Loucy (cell line): ENCODE results near the gene RSPRY1.

Experiments used
- H2AFZ ChIP-seq: fragments of 200-600 bp; sonication (generic); 2 replicates; pipeline ENCODE4 v1.6.0; 2016; ENCODE audit warnings: antibody characterized with exemption, mild to moderate bottlenecking, low read length, moderate library complexity
- H3F3A ChIP-seq: fragments of 200-600 bp; 2 replicates; pipeline ENCODE4 v1.6.0; 2016; ENCODE audit warnings: antibody characterized with exemption, low read depth, mild to moderate bottlenecking
- H3K27me3 ChIP-seq: fragments of 200-600 bp; sonication (generic); 2 replicates; pipeline ENCODE4 v1.6.1; 2014; ENCODE audit warnings: low read length, mild to moderate bottlenecking; ENCODE audit not compliant: insufficient read depth, poor library complexity, severe bottlenecking
- H3K36me3 ChIP-seq: fragments of 200-600 bp; sonication (generic); 2 replicates; pipeline ENCODE4 v1.6.1; 2016; ENCODE audit warnings: low read length; ENCODE audit not compliant: insufficient read depth
- H3K4me1 ChIP-seq: fragments of 200-600 bp; sonication (generic); 2 replicates; pipeline ENCODE4 v1.5.1; 2014; ENCODE audit warnings: low read length, mild to moderate bottlenecking; ENCODE audit not compliant: insufficient read depth, poor library complexity, severe bottlenecking
- H3K4me2 ChIP-seq: fragments of 200-600 bp; sonication (generic); 2 replicates; pipeline ENCODE4 v1.6.0; 2014; ENCODE audit warnings: antibody characterized with exemption, low read length, low read depth, mild to moderate bottlenecking; ENCODE audit not compliant: poor library complexity, severe bottlenecking
- H3K4me3 ChIP-seq: fragments of 200-600 bp; sonication (generic); 2 replicates; pipeline ENCODE4 v1.5.1; 2014; ENCODE audit warnings: low read length, mild to moderate bottlenecking, mixed read lengths; ENCODE audit not compliant: poor library complexity, severe bottlenecking
- H3K79me2 ChIP-seq: fragments of 200-600 bp; sonication (generic); 2 replicates; pipeline ENCODE4 v1.6.1; 2014; ENCODE audit warnings: low read length; ENCODE audit not compliant: insufficient read depth
- H3K9ac ChIP-seq: fragments of 200-600 bp; sonication (generic); 2 replicates; pipeline ENCODE4 v1.6.0; 2014; ENCODE audit warnings: mild to moderate bottlenecking, low read depth, low read length, moderate library complexity; ENCODE audit not compliant: poor library complexity, severe bottlenecking
- H3K9me2 ChIP-seq: fragments of 200-600 bp; sonication (generic); replicated peaks from 2 replicates; pipeline ENCODE4 v1.6.1; 2016; ENCODE audit warnings: low read depth, low read length, mixed read lengths
- H3K9me3 ChIP-seq: fragments of 200-600 bp; sonication (generic); 2 replicates; pipeline ENCODE4 v1.6.1; 2014; ENCODE audit warnings: mild to moderate bottlenecking, antibody characterized with exemption, low read length, low read depth; ENCODE audit not compliant: insufficient read depth
- H4K20me1 ChIP-seq: fragments of 200-600 bp; sonication (generic); 2 replicates; pipeline ENCODE4 v1.6.0; 2014; ENCODE audit warnings: antibody characterized with exemption, low read length, mild to moderate bottlenecking; ENCODE audit not compliant: insufficient read depth, poor library complexity, severe bottlenecking
- EZH2phosphoT487 ChIP-seq: fragments of 200-600 bp; IDR thresholded peaks from 2 replicates; pipeline ENCODE4 v1.6.1; 2018; ENCODE audit warnings: antibody characterized with exemption, mild to moderate bottlenecking, moderate library complexity, borderline replicate concordance
- TF ChIP-seq, protein P1 (sequence below): fragments of 200-600 bp; sonication (generic); conservative IDR thresholded peaks from 2 replicates; pipeline ENCODE4 v1.5.1; 2014; ENCODE audit warnings: mild to moderate bottlenecking, antibody characterized with exemption, low read length

The RSPRY1 gene

DNA sequence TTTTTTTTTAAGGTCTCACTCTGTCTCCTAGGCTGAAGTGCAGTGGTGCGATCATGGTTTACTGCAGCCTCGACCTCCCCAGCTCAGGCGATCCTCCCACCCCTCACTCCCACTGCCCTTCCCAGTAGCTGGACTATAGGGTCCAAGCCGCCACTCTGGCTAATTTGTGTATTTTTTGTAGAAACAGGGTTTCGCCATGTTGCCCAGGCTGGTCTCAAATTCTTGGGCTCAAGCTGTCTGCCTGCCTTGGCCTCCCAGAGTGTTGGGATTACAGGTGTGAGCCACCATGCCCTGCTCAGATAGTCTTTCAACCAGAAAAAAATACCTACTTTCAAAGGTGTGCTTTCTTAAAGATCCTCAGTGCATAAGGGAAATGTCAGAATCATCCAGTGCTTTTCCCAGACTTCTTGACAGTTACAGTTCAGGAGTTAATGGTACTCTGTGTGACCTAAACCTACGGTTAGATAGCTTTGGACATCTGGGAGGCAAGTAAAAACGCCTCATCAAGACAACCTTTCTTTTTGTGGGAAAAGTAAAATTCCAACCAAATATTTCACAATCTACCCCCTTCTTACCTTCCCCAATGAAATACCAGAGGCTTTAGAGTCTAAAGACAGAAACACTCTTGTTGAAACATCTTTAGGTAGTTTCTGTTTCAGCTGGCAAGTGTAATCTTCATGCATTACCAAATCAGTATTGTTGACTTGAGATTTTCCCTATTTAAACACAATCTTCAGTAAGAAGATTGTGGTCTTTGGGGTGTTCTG, 6.8 kb downstream of the RSPRY1 start:
- Histone ChIP-seq H3K4me1 (peaks cover 41% of the 10 kb centered on the region), H2AFZ (no peak overlapping the region), H3K9me2 (no peaks in the 10 kb centered on the region), H3F3A (no peaks in the 10 kb centered on the region), H3K9me3 (no peaks in the 10 kb centered on the region), H3K79me2 (peaks cover 96% of the 10 kb centered on the region), H4K20me1 (peaks cover 49% of the 10 kb centered on the region), H3K4me3 (no peak overlapping the region), H3K4me2 (peak overlapping the region; percentile 56), H3K9ac (no peak overlapping the region), H3K27me3 (no peaks in the 10 kb centered on the region), H3K36me3 (no peaks in the 10 kb centered on the region)
- TF ChIP-seq, protein P1, sequence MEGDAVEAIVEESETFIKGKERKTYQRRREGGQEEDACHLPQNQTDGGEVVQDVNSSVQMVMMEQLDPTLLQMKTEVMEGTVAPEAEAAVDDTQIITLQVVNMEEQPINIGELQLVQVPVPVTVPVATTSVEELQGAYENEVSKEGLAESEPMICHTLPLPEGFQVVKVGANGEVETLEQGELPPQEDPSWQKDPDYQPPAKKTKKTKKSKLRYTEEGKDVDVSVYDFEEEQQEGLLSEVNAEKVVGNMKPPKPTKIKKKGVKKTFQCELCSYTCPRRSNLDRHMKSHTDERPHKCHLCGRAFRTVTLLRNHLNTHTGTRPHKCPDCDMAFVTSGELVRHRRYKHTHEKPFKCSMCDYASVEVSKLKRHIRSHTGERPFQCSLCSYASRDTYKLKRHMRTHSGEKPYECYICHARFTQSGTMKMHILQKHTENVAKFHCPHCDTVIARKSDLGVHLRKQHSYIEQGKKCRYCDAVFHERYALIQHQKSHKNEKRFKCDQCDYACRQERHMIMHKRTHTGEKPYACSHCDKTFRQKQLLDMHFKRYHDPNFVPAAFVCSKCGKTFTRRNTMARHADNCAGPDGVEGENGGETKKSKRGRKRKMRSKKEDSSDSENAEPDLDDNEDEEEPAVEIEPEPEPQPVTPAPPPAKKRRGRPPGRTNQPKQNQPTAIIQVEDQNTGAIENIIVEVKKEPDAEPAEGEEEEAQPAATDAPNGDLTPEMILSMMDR, result no peak
- TF ChIP-seq EZH2phosphoT487, result no peak

DNA sequence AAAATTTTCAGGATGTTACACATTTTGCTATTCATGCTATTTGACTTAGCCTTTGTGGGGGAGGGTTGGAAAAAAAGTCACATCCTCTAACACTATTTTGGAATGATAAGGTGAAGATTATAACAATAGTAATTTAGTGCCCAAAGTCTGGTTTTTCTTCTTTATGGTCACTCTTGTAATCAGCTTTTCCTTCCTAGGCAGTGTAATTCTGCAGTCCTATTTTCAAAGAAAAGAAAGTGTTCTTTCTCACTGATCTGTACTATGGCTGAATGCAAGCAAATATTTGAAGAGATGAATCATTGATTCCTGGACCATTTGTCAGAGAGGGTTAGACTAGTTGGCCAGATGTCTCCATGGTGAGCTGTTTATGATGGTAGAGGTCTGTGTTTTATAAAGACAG, 8.4 kb downstream of the RSPRY1 start:
- H3K79me2 ChIP-seq, result peaks cover 90% of the 10 kb centered on the region
- H3K4me1 ChIP-seq, result peaks cover 39% of the 10 kb centered on the region
- H2AFZ ChIP-seq, result no peak overlapping the region
- no peaks in the 10 kb centered on the region for H3K9me2 ChIP-seq
- peaks cover 48% of the 10 kb centered on the region for H4K20me1 ChIP-seq
- no peak overlapping the region for H3K4me2 ChIP-seq
- TF ChIP-seq, protein P1, result no peak
- TF ChIP-seq EZH2phosphoT487, result no peak
- H3K27me3 ChIP-seq, result no peaks in the 10 kb centered on the region
- no peaks in the 10 kb centered on the region for H3K9me3 ChIP-seq
- H3K4me3 ChIP-seq, result no peak overlapping the region
- no peaks in the 10 kb centered on the region for H3F3A ChIP-seq
- no peak overlapping the region for H3K9ac ChIP-seq
- no peaks in the 10 kb centered on the region for H3K36me3 ChIP-seq

DNA sequence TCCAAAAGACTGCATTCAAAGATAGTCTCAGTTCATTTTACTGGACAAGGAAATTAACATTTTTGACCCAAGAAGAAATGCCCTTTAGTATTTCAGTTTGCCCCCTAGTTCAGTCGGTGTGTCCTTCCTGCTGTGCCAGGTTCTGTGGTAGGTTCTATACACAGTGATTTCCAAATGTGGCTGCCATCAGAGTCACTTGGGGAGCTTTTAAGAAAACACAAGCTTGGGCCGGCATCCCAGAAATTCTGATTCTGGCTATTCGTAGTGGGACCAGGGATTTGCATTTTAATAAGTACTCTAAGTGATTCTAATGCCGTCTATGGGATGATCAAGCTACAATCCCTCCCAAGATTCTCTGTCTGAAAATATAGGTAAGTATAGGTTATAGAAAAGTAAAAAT, 10.2 kb downstream of the RSPRY1 start:
- Histone ChIP-seq H3K36me3 (no peaks in the 10 kb centered on the region), H3K4me1 (peaks cover 21% of the 10 kb centered on the region), H3K79me2 (peaks cover 72% of the 10 kb centered on the region), H3K4me2 (no peak overlapping the region), H4K20me1 (peaks cover 32% of the 10 kb centered on the region), H3K9ac (no peak overlapping the region), H3F3A (no peaks in the 10 kb centered on the region), H3K9me3 (no peaks in the 10 kb centered on the region), H2AFZ (no peak overlapping the region), H3K9me2 (no peaks in the 10 kb centered on the region), H3K27me3 (no peaks in the 10 kb centered on the region), H3K4me3 (no peak overlapping the region)
- TF ChIP-seq EZH2phosphoT487, result no peak
- TF ChIP-seq, protein P1, result no peak
